ENCODE results near the gene PTPRN2.

Gene PTPRN2

DNA sequence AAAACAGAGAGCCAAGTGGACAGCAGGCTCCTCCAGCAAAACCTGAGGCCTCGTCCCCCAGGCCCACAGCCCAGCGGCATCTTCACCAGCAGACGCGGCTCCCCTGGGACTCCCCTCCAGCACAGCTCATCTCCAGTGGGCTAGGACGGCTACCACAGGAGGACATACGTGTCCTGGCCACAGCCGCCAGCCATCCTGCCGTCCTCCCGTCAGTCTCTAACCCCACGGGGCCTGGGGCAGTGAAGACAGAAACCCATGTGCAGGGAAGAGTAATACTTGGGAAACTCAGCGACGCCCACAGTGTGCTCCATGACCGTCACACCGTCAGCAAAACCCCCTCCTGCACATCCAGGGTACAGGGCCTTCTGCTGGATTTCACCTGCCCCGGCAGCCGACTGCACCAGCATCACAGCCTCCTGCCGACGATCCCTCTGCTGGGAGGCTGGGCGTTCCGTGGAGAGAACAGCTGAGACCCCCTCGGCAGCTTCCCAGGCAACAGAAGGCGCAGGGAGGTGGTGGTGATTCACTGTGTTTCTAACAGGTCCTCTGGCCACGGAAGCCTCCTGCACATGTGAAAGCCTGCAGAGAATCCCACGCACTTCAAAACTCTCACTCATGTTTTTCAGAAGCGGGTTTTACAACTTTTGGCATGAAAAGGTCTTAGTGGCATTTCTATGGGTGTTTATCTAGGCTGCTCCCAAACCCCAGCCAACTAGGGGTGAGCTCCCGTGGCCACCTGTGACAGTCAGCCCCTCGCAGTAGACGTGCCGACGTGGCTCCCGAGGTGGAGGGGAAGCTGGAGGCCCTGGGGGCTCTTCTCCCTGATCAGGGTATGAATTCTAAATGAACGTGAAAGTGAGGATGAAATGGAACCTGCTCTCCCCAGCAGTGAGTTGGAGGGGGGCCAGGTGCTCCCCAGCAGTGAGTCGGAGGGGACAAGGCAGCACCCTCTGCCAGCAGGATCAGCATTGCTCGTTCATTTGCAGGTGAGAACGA, 513.5 kb downstream of the PTPRN2 start:
- no peak for DNase-seq

GRCh38 chr7:158072991-158073730, 514.5 kb downstream of the PTPRN2 start:
- no peak for DNase-seq

DNA sequence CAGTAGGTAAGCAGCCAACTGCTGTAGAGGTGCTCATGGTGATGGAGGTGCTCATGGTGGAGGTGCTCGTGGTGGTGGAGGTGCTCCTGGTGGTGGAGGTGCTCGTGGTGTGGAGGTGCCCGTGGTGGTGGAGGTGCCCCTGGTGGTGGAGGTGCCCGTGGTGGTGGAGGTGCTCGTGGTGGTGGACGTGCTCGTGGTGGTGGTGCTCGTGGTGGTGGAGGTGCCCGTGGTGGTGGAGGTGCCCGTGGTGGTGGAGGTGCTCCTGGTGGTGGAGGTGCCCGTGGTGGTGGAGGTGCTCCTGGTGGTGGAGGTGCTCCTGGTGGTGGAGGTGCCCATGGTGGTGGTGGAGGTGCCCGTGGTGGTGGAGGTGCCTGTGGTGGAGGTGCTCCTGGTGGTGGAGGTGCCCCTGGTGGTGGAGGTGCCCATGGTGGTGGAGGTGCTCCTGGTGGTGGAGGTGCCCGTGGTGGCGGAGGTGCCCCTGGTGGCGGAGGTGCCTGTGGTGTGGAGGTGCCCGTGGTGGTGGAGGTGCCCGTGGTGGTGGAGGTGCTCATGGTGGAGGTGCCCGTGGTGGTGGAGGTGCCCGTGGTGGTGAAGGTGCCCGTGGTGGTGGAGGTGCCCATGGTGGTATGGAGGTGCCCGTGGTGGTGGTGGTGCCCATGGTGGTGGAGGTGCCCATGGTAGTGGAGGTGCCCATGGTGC, 517.3 kb downstream of the PTPRN2 start:
- DNase-seq: no peak

DNA sequence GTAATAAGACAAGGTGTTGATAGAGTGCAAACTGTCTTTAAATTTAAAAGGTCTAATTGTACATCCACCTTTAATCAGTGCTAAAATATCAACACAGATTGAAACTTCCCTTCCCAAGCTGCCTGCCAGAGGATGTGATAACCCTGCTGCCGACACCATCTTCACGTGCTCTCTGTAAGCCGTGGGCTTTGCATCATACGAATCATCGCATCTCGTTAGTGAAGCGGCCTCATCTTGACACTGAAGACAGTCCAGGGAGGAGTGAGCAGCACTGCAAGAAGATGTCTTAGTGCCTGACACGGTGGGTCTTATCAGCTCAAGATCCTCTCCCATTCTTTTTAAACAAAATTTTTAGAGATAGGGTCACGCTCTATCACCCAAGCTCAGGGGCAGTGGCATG, 518.8 kb downstream of the PTPRN2 start:
- DNase-seq: no peak

DNA sequence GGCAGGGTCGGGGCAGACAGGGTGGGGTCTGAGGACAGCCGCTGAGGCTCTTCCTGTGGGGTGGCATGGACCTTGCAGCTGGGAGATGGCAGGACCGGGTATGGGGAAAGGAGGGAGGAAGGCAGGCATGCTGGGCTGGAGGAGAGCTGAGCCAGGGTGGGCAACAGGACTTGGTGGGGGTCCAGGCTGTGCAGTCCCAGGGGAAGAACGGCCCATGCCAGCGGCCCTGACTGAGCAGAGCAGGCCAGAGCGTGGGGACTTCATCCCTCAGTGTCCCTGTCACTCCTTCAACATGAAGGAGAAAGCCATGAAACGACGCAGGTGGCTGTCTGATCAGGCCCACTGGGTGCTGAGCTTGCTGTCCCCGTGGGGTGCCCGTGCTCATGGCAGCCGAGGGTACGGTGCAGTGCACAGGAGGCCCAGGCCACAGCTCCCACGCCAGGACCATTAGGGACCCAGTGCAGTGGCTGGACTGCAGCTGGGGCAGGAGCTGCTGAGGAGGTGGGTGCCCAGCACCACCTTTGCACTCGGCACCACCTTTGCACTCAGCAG, 519.6 kb downstream of the PTPRN2 start:
- DNase-seq: no peak

GRCh38 chr7:158067219-158067930, 520.2 kb downstream of the PTPRN2 start:
- DNase-seq: no peak

DNA sequence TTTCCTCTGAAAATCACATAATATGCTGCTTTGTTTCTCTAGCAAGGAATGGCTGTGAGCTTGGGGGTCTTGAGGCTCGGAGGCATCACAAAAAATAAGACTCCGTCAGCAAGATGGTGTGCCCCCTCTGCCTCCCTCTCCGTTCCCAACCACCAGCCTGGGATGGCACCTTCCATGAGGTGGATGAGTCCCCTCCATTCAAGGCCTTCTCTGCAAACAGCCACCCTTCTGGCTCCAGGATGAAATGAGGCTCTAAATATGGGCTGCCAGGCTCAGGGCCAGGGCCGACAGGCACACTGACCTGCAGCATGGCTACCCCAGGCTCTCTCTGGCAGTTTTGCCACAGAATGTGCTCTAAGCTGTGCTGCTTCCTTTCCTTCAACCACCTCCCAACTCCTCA, 521.5 kb downstream of the PTPRN2 start:
- no peak for DNase-seq

DNA sequence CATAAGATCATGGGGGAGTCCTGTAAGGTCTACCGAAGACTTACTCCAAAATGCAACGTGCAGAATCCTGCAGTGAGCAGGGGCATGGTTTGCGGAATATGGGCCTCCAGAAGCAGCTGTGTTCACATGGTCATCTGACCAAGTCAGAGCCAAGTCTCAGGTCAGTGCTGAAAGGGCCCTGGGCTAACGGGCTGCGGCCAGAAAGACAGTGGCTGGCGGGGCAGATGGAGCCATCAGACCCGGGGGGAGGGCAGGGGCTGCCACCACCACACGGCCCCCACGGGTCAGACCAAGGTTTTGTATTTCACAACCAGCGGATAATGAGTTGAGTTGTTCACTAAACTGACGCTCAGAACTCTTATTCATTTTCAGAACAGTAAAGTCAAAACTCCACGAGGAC, 522.3 kb downstream of the PTPRN2 start:
- DNase-seq: no peak

DNA sequence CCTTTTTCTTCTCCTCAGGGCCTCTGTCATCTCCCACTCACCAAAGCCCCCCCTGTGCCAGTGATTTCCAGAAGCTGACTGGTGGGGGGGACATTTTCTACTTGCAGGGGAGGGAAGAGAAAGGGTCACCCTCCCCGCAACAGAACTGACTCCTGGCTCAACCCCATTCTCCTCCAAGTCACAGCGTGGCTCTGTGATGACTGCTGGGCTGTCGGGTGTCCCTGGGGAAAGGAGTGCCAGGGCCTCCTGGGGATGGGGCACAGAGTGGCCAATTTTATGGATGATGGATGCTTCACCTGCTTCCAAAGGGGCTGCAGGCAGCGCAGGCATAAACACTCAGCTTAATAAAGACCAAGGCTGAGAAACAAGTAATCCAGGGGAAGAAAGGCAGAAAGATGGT, 523.0 kb downstream of the PTPRN2 start:
- DNase-seq: no peak

GRCh38 chr7:158063850-158064610, 523.6 kb downstream of the PTPRN2 start:
- DNase-seq: no peak

DNA sequence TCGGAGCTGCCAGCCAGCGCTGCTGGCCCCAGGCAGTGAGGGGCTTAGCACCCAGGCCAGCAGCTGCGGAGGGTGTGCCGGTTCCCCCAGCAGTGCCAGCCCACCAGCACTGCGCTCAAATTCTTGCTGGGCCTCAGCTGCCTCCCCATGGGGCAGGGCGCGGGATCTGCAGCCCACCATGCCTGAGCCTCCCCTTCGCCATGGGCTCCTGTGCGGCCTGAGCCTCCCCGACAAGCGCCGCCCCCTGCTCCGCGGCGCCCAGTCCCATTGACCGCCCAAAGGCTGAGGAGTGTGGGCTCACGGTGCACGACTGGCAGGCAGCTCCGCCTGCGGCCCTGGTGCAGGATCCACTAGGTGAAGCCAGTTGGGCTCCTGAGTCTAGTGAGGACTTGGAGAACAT, 525.0 kb downstream of the PTPRN2 start:
- no peak for DNase-seq

GRCh38 chr7:158061884-158062656, 525.6 kb downstream of the PTPRN2 start:
- DNase-seq: no peak

DNA sequence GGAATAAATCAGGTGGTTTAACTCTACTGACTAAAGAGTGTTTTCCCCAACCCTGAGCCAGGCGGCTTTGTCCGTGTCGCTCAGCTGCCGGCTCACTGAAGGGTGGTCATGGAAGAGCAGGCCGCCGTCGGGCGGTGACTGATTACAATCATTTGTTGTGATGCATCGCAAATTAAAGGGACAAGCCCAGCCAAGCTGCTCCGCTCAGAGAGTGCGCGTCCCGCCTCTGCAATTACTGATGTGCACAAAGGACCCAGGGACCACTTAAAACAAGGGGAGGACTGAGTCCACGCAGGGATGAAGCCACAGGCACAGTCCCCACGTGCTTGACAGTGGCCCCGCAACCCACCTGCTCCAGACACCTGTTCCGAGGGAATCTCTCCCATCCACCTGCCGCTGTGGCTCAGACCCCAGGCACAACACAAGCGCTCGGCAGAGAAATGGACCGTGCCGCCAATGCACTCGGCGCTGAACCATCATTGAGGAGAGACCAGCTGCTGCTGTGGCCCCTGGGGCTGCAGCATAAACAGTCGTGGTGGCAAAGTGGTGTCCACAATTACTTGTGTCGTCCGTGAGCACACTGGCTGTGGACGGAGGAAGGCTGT, 526.5 kb downstream of the PTPRN2 start:
- DNase-seq: no peak

- DNase-seq: no peak
Measured at GRCh38 chr7:158060216-158060615, 527.4 kb downstream of the PTPRN2 start.

DNA sequence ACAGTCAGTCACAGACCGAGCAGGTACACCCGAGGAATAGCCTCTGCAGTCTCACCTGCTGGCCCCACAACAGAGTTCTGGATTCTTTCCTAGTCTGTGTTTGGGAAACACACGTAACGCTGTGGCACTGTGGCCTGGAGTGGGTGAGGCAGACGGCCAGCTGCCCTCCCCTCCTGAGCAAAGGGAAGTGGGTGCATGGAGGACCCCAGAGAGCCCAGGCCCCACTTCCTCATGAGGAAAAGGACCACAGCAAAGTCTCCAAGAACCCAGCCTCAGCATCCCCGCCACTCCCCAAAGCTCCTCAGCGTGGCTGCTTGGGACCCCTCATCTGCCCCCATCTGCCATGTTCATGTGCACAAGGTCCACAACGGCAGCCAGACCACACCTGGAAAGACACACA, 530.2 kb downstream of the PTPRN2 start:
- DNase-seq: no peak

GRCh38 chr7:158056761-158057160, 530.9 kb downstream of the PTPRN2 start:
- no peak for DNase-seq

DNA sequence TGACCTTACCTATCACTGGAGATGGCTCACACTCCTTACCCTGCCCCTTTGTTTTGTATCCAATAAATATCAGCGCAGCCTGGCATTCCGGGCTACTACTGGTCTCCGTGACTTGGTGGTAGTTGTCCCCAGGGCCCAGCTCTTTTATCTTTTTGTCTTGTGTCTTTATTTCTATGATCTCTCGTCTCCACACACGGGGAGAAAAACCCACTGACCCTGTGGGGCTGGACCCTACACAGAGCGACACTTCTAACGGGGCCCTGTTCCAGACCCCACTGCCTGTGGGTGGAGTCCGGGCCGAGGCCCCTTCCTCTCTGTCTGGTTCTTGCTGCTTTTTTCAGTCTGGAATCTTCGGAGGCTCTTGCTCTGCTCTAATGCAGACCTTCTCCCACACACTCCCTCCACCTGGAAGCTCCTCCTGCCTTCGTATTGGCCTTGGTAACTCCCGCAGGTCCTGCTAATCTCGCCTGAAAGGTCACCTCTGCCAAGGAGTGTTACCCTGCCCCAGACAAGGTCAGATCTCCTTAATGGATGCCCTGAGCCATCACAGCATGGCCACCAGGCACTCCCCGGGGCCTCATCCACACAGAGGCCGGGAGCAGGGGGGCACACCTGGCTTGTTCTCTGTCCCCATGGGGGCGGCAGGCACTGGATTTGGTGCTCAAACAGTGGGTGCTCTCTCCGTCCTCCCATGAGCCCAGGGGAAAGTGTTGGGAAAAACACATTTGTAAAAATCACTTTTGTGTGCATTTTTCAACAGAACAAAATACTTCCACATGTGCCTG, 531.7 kb downstream of the PTPRN2 start:
- no peak for DNase-seq

GRCh38 chr7:158054611-158055010, 533.0 kb downstream of the PTPRN2 start:
- no peak for DNase-seq

GRCh38 chr7:158054081-158054480, 533.5 kb downstream of the PTPRN2 start:
- no peak for DNase-seq
